Gastroesophageal sphincter (tissue), 3 donors: ENCODE data around the gene CYFIP1.

Experiments
- POLR2A ChIP-seq, 2 donors: fragments of 450-650 bp; IDR thresholded peaks; one replicate each; pipeline ENCODE4 v1.6.1; 2017; ENCODE audit warnings: antibody characterized with exemption in 2 of 2, mild to moderate bottlenecking in 2 of 2, moderate library complexity in 1 of 2
- POLR2AphosphoS5 ChIP-seq: sonication (generic); formaldehyde crosslinking; IDR thresholded peaks from one replicate; pipeline ENCODE4 v1.6.1; 2017; ENCODE audit warnings: antibody characterized with exemption
- TF ChIP-seq, protein P1 (sequence below), 4 experiments: fragments of 200-600 bp in 2 of 4; fragments of 450-650 bp in 2 of 4; sonication (generic) in 1 of 4; IDR thresholded peaks; one replicate each; pipeline ENCODE4 v1.5.1; 2017 to 2019; ENCODE audit warnings: antibody characterized with exemption in 4 of 4, mild to moderate bottlenecking in 2 of 4, moderate library complexity in 2 of 4

DNA sequence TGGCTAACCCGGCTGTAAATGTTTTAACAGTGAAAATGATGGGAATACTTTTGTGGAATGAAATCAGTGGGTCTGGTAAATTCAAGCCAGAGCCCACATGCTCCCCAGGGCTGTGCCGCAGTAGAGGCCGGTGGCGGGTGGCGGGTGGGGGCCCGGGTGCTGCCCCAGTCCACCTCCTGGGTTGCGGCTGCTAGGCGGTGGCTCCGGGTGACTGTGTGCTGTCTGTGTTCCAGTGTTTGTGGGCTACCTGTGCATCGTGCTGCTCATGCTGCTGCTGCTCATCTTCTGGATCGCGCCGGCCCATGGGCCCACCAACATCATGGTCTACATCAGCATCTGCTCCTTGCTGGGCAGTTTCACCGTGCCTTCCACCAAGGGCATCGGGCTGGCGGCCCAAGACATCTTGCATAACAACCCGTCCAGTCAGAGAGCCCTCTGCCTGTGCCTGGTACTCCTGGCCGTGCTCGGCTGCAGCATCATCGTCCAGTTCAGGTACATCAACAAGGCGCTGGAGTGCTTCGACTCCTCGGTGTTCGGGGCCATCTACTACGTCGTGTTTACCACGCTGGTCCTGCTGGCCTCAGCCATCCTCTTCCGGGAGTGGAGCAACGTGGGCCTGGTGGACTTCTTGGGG, 156.6 kb downstream of the CYFIP1 start:
- TF ChIP-seq, protein P1, sequence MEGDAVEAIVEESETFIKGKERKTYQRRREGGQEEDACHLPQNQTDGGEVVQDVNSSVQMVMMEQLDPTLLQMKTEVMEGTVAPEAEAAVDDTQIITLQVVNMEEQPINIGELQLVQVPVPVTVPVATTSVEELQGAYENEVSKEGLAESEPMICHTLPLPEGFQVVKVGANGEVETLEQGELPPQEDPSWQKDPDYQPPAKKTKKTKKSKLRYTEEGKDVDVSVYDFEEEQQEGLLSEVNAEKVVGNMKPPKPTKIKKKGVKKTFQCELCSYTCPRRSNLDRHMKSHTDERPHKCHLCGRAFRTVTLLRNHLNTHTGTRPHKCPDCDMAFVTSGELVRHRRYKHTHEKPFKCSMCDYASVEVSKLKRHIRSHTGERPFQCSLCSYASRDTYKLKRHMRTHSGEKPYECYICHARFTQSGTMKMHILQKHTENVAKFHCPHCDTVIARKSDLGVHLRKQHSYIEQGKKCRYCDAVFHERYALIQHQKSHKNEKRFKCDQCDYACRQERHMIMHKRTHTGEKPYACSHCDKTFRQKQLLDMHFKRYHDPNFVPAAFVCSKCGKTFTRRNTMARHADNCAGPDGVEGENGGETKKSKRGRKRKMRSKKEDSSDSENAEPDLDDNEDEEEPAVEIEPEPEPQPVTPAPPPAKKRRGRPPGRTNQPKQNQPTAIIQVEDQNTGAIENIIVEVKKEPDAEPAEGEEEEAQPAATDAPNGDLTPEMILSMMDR (IDR thresholded peaks at IDR 0.05): no peak
- TF ChIP-seq POLR2AphosphoS5 (no peak), POLR2A (IDR thresholded peaks at IDR 0.05) (no peak)
